Osteoblast (primary cell): ENCODE data around the gene RNF130. TPM values are rescaled to one million over a fixed set of nuclear protein-coding genes. Genes with fewer than 3 reads are reported as not detected.

Source experiments
- DNase-seq: peaks from one replicate; pipeline ENCODE4 v3.0.0; 2011; ENCODE audit warnings: low spot score, mixed read lengths; ENCODE audit not compliant: insufficient read length; ENCODE audit errors: missing footprints
- H2AFZ ChIP-seq: 2 replicates; pipeline ENCODE4 v1.6.0; 2011; ENCODE audit warnings: mild to moderate bottlenecking, low read length
- H3K27ac ChIP-seq: 2 replicates; pipeline ENCODE4 v1.5.1; 2011; ENCODE audit warnings: mild to moderate bottlenecking, low read depth, low read length, moderate library complexity
- H3K27me3 ChIP-seq: 2 replicates; pipeline ENCODE4 v1.6.0; 2012; ENCODE audit warnings: mild to moderate bottlenecking, control low read depth, inconsistent platforms, low read length, moderate library complexity; ENCODE audit not compliant: insufficient read depth
- H3K36me3 ChIP-seq: 2 replicates; pipeline ENCODE4 v1.5.1; 2011; ENCODE audit warnings: mild to moderate bottlenecking, low read length, control low read depth, moderate library complexity; ENCODE audit not compliant: insufficient read depth
- H3K4me1 ChIP-seq: 2 replicates; pipeline ENCODE4 v1.5.1; 2011; ENCODE audit warnings: mild to moderate bottlenecking, low read length, control low read depth, moderate library complexity; ENCODE audit not compliant: insufficient read depth
- H3K4me2 ChIP-seq: 2 replicates; pipeline ENCODE4 v1.6.0; 2011; ENCODE audit warnings: mild to moderate bottlenecking, low read length; ENCODE audit not compliant: insufficient read depth
- H3K4me3 ChIP-seq: fragments of 200-600 bp; sonication (generic); 3 replicates; pipeline ENCODE4 v1.5.1; 2012; ENCODE audit warnings: mild to moderate bottlenecking, low read length, inconsistent platforms; ENCODE audit not compliant: insufficient read depth
- H3K79me2 ChIP-seq: 2 replicates; pipeline ENCODE4 v1.6.0; 2012; ENCODE audit warnings: mild to moderate bottlenecking, low read length, control low read depth, inconsistent platforms; ENCODE audit not compliant: insufficient read depth
- H3K9me3 ChIP-seq: 2 replicates; pipeline ENCODE4 v1.5.1; 2011; ENCODE audit warnings: low read depth, low read length, control low read depth
- H4K20me1 ChIP-seq: 2 replicates; pipeline ENCODE4 v1.6.0; 2012; ENCODE audit warnings: mild to moderate bottlenecking, low read length, control low read depth; ENCODE audit not compliant: insufficient read depth
- CTCF ChIP-seq: IDR thresholded peaks from 2 replicates; pipeline ENCODE4 v1.5.1; 2011; ENCODE audit warnings: mild to moderate bottlenecking, low read depth, low read length, moderate library complexity; ENCODE audit errors: extremely low read depth
- total RNA-seq: library from RNA; depleted of rRNA; stranded (reverse); fragments of >200 nt; gene quantifications from 2 replicates; pipeline ENCODE4 v1.2.3, GENCODE V29; 2012

RNF130 gene
- total RNA-seq, 1 donor, result 28.6 TPM

- Histone ChIP-seq H3K4me3 (no peak overlapping the region), H3K27me3 (no peaks in the 10 kb centered on the region), H3K9me3 (no peaks in the 10 kb centered on the region), H3K36me3 (no peaks in the 10 kb centered on the region), H4K20me1 (no peaks in the 10 kb centered on the region), H3K4me1 (no peaks in the 10 kb centered on the region), H2AFZ (no peak overlapping the region), H3K79me2 (peaks cover 2% of the 10 kb centered on the region), H3K4me2 (no peak overlapping the region), H3K27ac (no peak overlapping the region)
- no peak for DNase-seq
- TF ChIP-seq CTCF, result no peak
Observed at GRCh38 chr5:180046656-180047055, 24.9 kb downstream of the RNF130 start.

GRCh38 chr5:180045889-180046499, 25.6 kb downstream of the RNF130 start:
- Histone ChIP-seq H3K36me3 (no peaks in the 10 kb centered on the region), H4K20me1 (no peaks in the 10 kb centered on the region), H3K4me2 (no peak overlapping the region), H3K27ac (no peak overlapping the region), H3K9me3 (no peaks in the 10 kb centered on the region), H3K4me3 (no peak overlapping the region), H3K79me2 (peaks cover 2% of the 10 kb centered on the region), H2AFZ (no peak overlapping the region), H3K27me3 (no peaks in the 10 kb centered on the region), H3K4me1 (no peaks in the 10 kb centered on the region)
- no peak for DNase-seq
- no peak for TF ChIP-seq CTCF

GRCh38 chr5:180043377-180043776, 28.2 kb downstream of the RNF130 start:
- H3K27me3 ChIP-seq, result no peaks in the 10 kb centered on the region
- no peak overlapping the region for H3K4me2 ChIP-seq
- DNase-seq, result no peak
- peaks cover 2% of the 10 kb centered on the region for H3K79me2 ChIP-seq
- H3K4me3 ChIP-seq, result no peak overlapping the region
- H3K9me3 ChIP-seq, result no peaks in the 10 kb centered on the region
- H3K36me3 ChIP-seq, result no peaks in the 10 kb centered on the region
- H4K20me1 ChIP-seq, result no peaks in the 10 kb centered on the region
- H3K4me1 ChIP-seq, result no peaks in the 10 kb centered on the region
- no peak overlapping the region for H3K27ac ChIP-seq
- H2AFZ ChIP-seq, result no peak overlapping the region
- no peak for TF ChIP-seq CTCF

- Histone ChIP-seq H3K27me3 (no peaks in the 10 kb centered on the region), H3K27ac (no peak overlapping the region), H2AFZ (no peak overlapping the region), H3K79me2 (peaks cover 2% of the 10 kb centered on the region), H3K4me2 (no peak overlapping the region), H4K20me1 (no peaks in the 10 kb centered on the region), H3K4me3 (no peak overlapping the region), H3K36me3 (no peaks in the 10 kb centered on the region), H3K9me3 (no peaks in the 10 kb centered on the region), H3K4me1 (no peaks in the 10 kb centered on the region)
- no peak for DNase-seq
- TF ChIP-seq CTCF, result no peak
Observed at GRCh38 chr5:180041301-180042274, 30.0 kb downstream of the RNF130 start.
